A549 (cell line): ENCODE results near the gene KRT77. TPM values are rescaled to one million over a fixed set of nuclear protein-coding genes. Genes with fewer than 3 reads are reported as not detected.

Experiments
- ATAC-seq, 2 experiments: fragments of 200-7000 bp in 1 of 2; fragments of >200 bp in 1 of 2; cut with Nextera tagmentation in 1 of 2; cut with Tn5 transposase in 1 of 2; 3 replicates each; pipeline versions ENCODE4 v1.8.0 to v1.9.1; 2018 to 2020; ENCODE audit warnings: mild to moderate bottlenecking in 1 of 2, moderate library complexity in 1 of 2
- CTCF ChIA-PET: fragments of 300-600 bp; sonication (Branson Sonifier 250); formaldehyde crosslinking; extraction: SDS; loops from one replicate; lab custom pipeline; 2021; ENCODE audit warnings: antibody characterized with exemption, inconsistent platforms; lab: Yijun Ruan, JAX
- POLR2A ChIA-PET: fragments of 350-600 bp; formaldehyde crosslinking; extraction: SDS; loops from one replicate; lab custom pipeline; 2021; ENCODE audit warnings: antibody characterized with exemption, inconsistent platforms; lab: Yijun Ruan, JAX
- DNase-seq, 2 experiments: peaks; one replicate each; pipeline versions ENCODE4 v3.0.0 to v3.0.0-alpha.2; 2011 to 2016; ENCODE audit warnings: low read depth in 1 of 2, low spot score in 1 of 2
- FAIRE-seq: peaks from 2 replicates; lab custom pipeline; 2011; peaks lifted over from hg19 to GRCh38; lab: Jason Lieb, UNC
- H3K27ac ChIP-seq, 2 experiments: fragments of >200 bp; sonication (Bioruptor Twin); formaldehyde crosslinking; 3 replicates each; pipeline ENCODE4 v1.5.1; 2016 to 2017
- H3K4me1 ChIP-seq: fragments of >200 bp; sonication (Bioruptor Twin); formaldehyde crosslinking; 3 replicates; pipeline ENCODE4 v1.6.1; 2016
- H3K4me2 ChIP-seq: fragments of >200 bp; sonication (Bioruptor Twin); formaldehyde crosslinking; 3 replicates; pipeline ENCODE4 v1.6.1; 2016
- H3K4me3 ChIP-seq: fragments of >200 bp; sonication (Bioruptor Twin); formaldehyde crosslinking; 3 replicates; pipeline ENCODE4 v1.5.1; 2016
- H3K9me3 ChIP-seq: fragments of >200 bp; sonication (Bioruptor Twin); formaldehyde crosslinking; 3 replicates; pipeline ENCODE4 v1.6.1; 2016
- BCL3 ChIP-seq: fragments of >200 bp; sonication (Bioruptor Twin); formaldehyde crosslinking; IDR thresholded peaks from 3 replicates; pipeline ENCODE4 v1.6.1; 2016
- BHLHE40 ChIP-seq: IDR thresholded peaks from 2 replicates; pipeline ENCODE4 v1.6.1; 2012; ENCODE audit warnings: low read depth, low read length, inconsistent platforms
- CTCF ChIP-seq: fragments of >200 bp; sonication (Bioruptor Twin); formaldehyde crosslinking; IDR thresholded peaks from 3 replicates; pipeline ENCODE4 v1.5.1; 2016
- EHF ChIP-seq: fragments of 250-450 bp; sonication (Bioruptor Pico); IDR thresholded peaks from 2 replicates; pipeline ENCODE4 v1.5.0; 2020; ENCODE audit warnings: mild to moderate bottlenecking
- ESRRA ChIP-seq: fragments of 150-350 bp; IDR thresholded peaks from 2 replicates; pipeline ENCODE4 v1.6.1; 2014; ENCODE audit warnings: mild to moderate bottlenecking, low read length, borderline replicate concordance
- FOSB ChIP-seq: fragments of 250-450 bp; sonication (Bioruptor Pico); IDR thresholded peaks from 2 replicates; pipeline ENCODE4 v1.5.0; 2020; ENCODE audit warnings: mild to moderate bottlenecking, moderate library complexity
- FOSL2 ChIP-seq, 2 experiments: fragments of 450-650 bp in 1 of 2; fragments of >200 bp in 1 of 2; sonication (Bioruptor Twin) in 1 of 2; formaldehyde crosslinking; IDR thresholded peaks; 2 replicates each; pipeline versions ENCODE4 v1.5.0 to v1.6.1; 2016 to 2020; ENCODE audit warnings: mild to moderate bottlenecking in 1 of 2, moderate library complexity in 1 of 2
- HDAC2 ChIP-seq: fragments of 200-600 bp; sonication (generic); IDR thresholded peaks from 2 replicates; pipeline ENCODE4 v1.6.1; 2016
- KDM1A ChIP-seq: fragments of 200-600 bp; sonication (generic); IDR thresholded peaks from 2 replicates; pipeline ENCODE4 v1.6.1; 2016; ENCODE audit warnings: low read depth, mild to moderate bottlenecking
- MAZ ChIP-seq: fragments of 150-350 bp; IDR thresholded peaks from 2 replicates; pipeline ENCODE4 v1.6.1; 2014; ENCODE audit warnings: antibody characterized with exemption, low read depth, low read length, borderline replicate concordance
- MYC ChIP-seq: IDR thresholded peaks from 2 replicates; pipeline ENCODE4 v1.6.1; 2012; ENCODE audit warnings: mild to moderate bottlenecking, inconsistent platforms, low read length, improper control_type of control experiment, borderline replicate concordance
- NR3C1 ChIP-seq: fragments of >200 bp; sonication (Bioruptor Twin); formaldehyde crosslinking; IDR thresholded peaks from 3 replicates; pipeline ENCODE4 v1.6.1; 2017
- PHF8 ChIP-seq: fragments of 200-600 bp; sonication (generic); IDR thresholded peaks from 2 replicates; pipeline ENCODE4 v1.6.1; 2016; ENCODE audit warnings: low read depth, mild to moderate bottlenecking, antibody characterized with exemption, moderate library complexity, borderline replicate concordance
- POLR2A ChIP-seq: IDR thresholded peaks from 2 replicates; pipeline ENCODE4 v1.6.1; 2012; ENCODE audit warnings: mild to moderate bottlenecking, low read length
- RAD21 ChIP-seq, 2 experiments: fragments of >200 bp in 1 of 2; sonication (Bioruptor Twin) in 1 of 2; formaldehyde crosslinking in 1 of 2; IDR thresholded peaks in 1 of 2; conservative IDR thresholded peaks in 1 of 2; 2 replicates in 1 of 2; 3 replicates in 1 of 2; pipeline ENCODE4 v1.6.1; 2012 to 2018; ENCODE audit warnings: inconsistent platforms in 1 of 2
- RARB ChIP-seq: fragments of 250-450 bp; sonication (Bioruptor Pico); IDR thresholded peaks from 2 replicates; pipeline ENCODE4 v1.8.0; 2021; ENCODE audit warnings: mild to moderate bottlenecking, moderate library complexity
- RFX5 ChIP-seq: fragments of 450-650 bp; IDR thresholded peaks from 2 replicates; pipeline ENCODE4 v1.7.1; 2014; ENCODE audit warnings: antibody characterized with exemption, mild to moderate bottlenecking, moderate library complexity
- RNF2 ChIP-seq: fragments of 200-600 bp; sonication (generic); IDR thresholded peaks from 2 replicates; pipeline ENCODE4 v1.6.1; 2016; ENCODE audit warnings: low read depth, mild to moderate bottlenecking, antibody characterized with exemption, moderate library complexity, borderline replicate concordance
- SMC3 ChIP-seq: fragments of >200 bp; sonication (Bioruptor Twin); formaldehyde crosslinking; IDR thresholded peaks from 3 replicates; pipeline ENCODE4 v1.6.1; 2018; ENCODE audit warnings: inconsistent platforms
- TFCP2L1 ChIP-seq: fragments of 250-450 bp; sonication (Bioruptor Pico); IDR thresholded peaks from 2 replicates; pipeline ENCODE4 v1.5.0; 2021; ENCODE audit warnings: mild to moderate bottlenecking
- ZC3H11A ChIP-seq: fragments of 450-650 bp; IDR thresholded peaks from 2 replicates; pipeline ENCODE4 v1.6.1; 2014; ENCODE audit warnings: antibody characterized with exemption, mild to moderate bottlenecking
- ZNF302 ChIP-seq: fragments of 250-450 bp; sonication (Bioruptor Pico); IDR thresholded peaks from 2 replicates; pipeline ENCODE4 v1.9.0; 2021; ENCODE audit warnings: inconsistent platforms, mild to moderate bottlenecking, moderate library complexity
- WGBS: methylation state at CpG from one replicate; pipeline ENCODE4 v1.1.6; 2017; ENCODE audit errors: missing lambda C conversion rate; 5-methylcytosine and 5-hydroxymethylcytosine counted together
- polyA plus RNA-seq, 4 experiments: library from polyadenylated mRNA; depleted of rRNA in 3 of 4; stranded (reverse); fragments of >200 nt; fragmentation: RNase III in 1 of 4; extraction: RNeasy Plus Mini Kit Qiagen cat#74134 plus additional on column Dnase treatment in 1 of 4; gene quantifications; 2 replicates in 3 of 4; 3 replicates in 1 of 4; pipeline ENCODE4 v1.2.3, GENCODE V29; 2011 to 2017
- TF ChIP-seq, protein P1 (sequence below): fragments of 250-450 bp; sonication (Bioruptor Pico); IDR thresholded peaks from 2 replicates; pipeline ENCODE4 v1.5.0; 2020; ENCODE audit warnings: low read depth, mild to moderate bottlenecking, moderate library complexity
- TF ChIP-seq, protein P2 (sequence below): IDR thresholded peaks from 2 replicates; pipeline ENCODE4 v1.6.1; 2012

KRT77 gene
- polyA plus RNA-seq, 2 of the 4 experiments (the other 2 are of a cell fraction), result 0.03 TPM; not detected in 1

- TF ChIP-seq RNF2 (no peak), BCL3 (no peak), MYC (no peak), FOSL2 (IDR thresholded peaks at IDR 0.05) (no peak), FOSL2 (CRISPR knock-in tag; IDR thresholded peaks at IDR 0.05) (no peak), ZNF302 (no peak), TFCP2L1 (no peak)
- TF ChIP-seq, all 56 proteins: peak for 0
Observed at GRCh38 chr12:52708010-52708409, 4.7 kb upstream of the KRT77 start (continued).

DNA sequence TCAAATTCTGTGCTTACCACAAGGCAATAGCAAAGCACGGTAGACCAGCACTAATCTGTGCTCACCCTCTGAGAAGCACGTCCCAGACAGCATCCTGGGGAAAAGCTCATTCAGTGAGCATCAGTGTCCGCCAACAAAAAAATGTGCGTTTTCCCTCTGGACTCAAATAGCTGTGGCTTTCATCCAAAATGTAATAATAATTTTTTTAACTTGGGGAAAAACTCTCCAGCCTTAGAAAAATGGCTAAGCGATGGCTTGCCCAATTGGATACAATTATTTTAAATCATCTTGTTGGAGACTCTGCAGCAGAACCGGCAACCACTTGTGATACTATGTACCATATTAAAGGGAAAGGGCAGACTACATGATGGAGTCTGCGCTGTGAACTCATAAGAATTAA, 1.1 kb upstream of the KRT77 start:
- POLR2A ChIA-PET, result no interaction called here

DNA sequence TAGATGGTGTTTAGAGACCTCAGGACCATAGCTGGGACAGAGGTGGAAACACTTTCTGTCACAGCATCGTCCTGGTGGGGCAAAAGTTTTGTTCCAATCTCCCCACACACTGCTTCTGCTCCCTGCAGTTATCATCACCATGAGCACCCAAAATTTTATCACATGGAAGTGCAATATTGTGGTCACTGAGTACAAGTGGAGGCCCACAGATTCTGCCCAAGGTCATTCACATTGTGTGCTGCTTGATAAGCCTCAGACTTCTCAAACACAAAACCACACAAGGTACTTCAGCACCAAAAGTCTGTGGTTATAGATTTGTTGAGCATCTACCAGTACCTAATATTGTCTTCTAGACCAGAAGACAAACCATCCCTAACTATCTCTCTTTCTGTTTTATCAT, 554 bp upstream of the KRT77 start:
- FAIRE-seq (no peak), DNase-seq (no peak), ATAC-seq (no peak)
- Histone ChIP-seq H3K4me2 (no peak overlapping the region), H3K9me3 (no peaks in the 10 kb centered on the region), H3K4me1 (no peaks in the 10 kb centered on the region), H3K4me3 (no peak overlapping the region), H3K27ac (no peak overlapping the region)
- POLR2A ChIA-PET, result no interaction called here
- CTCF ChIA-PET, result interaction anchor here (0.9 kb wide), 1 partner anchor 164 kb away, joined by 3 read pairs; no protein-coding TSS in a partner anchor
- 27% methylated on average over 1 of the region's 1 CpG for WGBS
- TF ChIP-seq HDAC2 (no peak), FOSL2 (IDR thresholded peaks at IDR 0.05) (no peak), FOSL2 (CRISPR knock-in tag; IDR thresholded peaks at IDR 0.05) (no peak), RAD21 (conservative IDR thresholded peaks at IDR 0.05 in 1 of 2, IDR thresholded peaks at IDR 0.05 in 1 of 2) (no peak), POLR2A (no peak), RFX5 (no peak), FOSB (CRISPR knock-in tag) (no peak), ESRRA (no peak), KDM1A (no peak), NR3C1 (no peak), ZNF302 (no peak), EHF (no peak), BHLHE40 (no peak), RARB (CRISPR knock-in tag) (no peak), SMC3 (no peak)
- TF ChIP-seq, protein P1, sequence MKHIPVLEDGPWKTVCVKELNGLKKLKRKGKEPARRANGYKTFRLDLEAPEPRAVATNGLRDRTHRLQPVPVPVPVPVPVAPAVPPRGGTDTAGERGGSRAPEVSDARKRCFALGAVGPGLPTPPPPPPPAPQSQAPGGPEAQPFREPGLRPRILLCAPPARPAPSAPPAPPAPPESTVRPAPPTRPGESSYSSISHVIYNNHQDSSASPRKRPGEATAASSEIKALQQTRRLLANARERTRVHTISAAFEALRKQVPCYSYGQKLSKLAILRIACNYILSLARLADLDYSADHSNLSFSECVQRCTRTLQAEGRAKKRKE, result no peak

More for the DNA sequence above, 1.1 kb upstream of the KRT77 start:
- no peak overlapping the region for H3K4me2 ChIP-seq
- ATAC-seq (no peak), DNase-seq (no peak), FAIRE-seq (no peak)
- no peaks in the 10 kb centered on the region for H3K9me3 ChIP-seq
- H3K4me3 ChIP-seq, result no peak overlapping the region
- H3K4me1 ChIP-seq, result no peaks in the 10 kb centered on the region
- CTCF ChIA-PET, result interaction anchor here (0.9 to 1.2 kb wide), 2 partner anchors 13 to 163 kb away, joined by 3 read pairs; no protein-coding TSS in a partner anchor
- WGBS, result 73% methylated on average over 7 of the region's 7 CpGs
- no peak overlapping the region for H3K27ac ChIP-seq
- TF ChIP-seq CTCF (no peak), ZC3H11A (no peak), PHF8 (no peak), TFCP2L1 (no peak), MAZ (no peak), BCL3 (no peak), HDAC2 (no peak), BHLHE40 (no peak), KDM1A (no peak), FOSL2 (IDR thresholded peaks at IDR 0.05) (no peak), FOSL2 (CRISPR knock-in tag; IDR thresholded peaks at IDR 0.05) (no peak), ZNF302 (no peak)
- TF ChIP-seq, protein P2, sequence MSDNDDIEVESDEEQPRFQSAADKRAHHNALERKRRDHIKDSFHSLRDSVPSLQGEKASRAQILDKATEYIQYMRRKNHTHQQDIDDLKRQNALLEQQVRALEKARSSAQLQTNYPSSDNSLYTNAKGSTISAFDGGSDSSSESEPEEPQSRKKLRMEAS, result no peak
